ENCODE results near the gene SIN3A. TPM values are rescaled to one million over a fixed set of nuclear protein-coding genes. Genes with fewer than 3 reads are reported as not detected.

Gene SIN3A
- total RNA-seq, 1 donor from 2014 or later: 33.4 TPM

DNA sequence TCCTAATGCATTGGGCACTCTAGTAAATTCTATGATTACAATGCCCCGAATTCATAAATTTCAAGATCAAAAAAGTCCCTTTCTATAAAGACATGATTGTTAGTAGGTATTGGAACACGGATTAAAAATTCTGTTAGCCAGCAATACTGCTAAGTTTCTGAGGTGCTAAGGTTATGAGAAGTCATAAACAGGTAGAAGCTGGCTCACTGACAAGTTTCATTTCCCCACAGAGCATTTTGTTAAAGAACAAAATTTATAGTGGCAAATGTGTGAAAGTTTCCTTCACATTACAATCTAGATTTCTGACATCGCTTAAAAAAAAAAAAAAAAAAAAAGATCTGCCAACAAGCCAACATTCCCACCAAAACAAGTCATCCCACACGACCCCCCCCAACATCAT is 70.7 kb downstream of the SIN3A start:
- DNase-seq (ENCODE audit: low read depth): no peak
- no peak overlapping the region for H3K4me3 ChIP-seq (ENCODE audit: low read depth, low read length)
- TF ChIP-seq, protein P1, sequence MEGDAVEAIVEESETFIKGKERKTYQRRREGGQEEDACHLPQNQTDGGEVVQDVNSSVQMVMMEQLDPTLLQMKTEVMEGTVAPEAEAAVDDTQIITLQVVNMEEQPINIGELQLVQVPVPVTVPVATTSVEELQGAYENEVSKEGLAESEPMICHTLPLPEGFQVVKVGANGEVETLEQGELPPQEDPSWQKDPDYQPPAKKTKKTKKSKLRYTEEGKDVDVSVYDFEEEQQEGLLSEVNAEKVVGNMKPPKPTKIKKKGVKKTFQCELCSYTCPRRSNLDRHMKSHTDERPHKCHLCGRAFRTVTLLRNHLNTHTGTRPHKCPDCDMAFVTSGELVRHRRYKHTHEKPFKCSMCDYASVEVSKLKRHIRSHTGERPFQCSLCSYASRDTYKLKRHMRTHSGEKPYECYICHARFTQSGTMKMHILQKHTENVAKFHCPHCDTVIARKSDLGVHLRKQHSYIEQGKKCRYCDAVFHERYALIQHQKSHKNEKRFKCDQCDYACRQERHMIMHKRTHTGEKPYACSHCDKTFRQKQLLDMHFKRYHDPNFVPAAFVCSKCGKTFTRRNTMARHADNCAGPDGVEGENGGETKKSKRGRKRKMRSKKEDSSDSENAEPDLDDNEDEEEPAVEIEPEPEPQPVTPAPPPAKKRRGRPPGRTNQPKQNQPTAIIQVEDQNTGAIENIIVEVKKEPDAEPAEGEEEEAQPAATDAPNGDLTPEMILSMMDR (conservative IDR thresholded peaks at IDR 0.05; ENCODE audit: low read depth, low read length): no peak

DNA sequence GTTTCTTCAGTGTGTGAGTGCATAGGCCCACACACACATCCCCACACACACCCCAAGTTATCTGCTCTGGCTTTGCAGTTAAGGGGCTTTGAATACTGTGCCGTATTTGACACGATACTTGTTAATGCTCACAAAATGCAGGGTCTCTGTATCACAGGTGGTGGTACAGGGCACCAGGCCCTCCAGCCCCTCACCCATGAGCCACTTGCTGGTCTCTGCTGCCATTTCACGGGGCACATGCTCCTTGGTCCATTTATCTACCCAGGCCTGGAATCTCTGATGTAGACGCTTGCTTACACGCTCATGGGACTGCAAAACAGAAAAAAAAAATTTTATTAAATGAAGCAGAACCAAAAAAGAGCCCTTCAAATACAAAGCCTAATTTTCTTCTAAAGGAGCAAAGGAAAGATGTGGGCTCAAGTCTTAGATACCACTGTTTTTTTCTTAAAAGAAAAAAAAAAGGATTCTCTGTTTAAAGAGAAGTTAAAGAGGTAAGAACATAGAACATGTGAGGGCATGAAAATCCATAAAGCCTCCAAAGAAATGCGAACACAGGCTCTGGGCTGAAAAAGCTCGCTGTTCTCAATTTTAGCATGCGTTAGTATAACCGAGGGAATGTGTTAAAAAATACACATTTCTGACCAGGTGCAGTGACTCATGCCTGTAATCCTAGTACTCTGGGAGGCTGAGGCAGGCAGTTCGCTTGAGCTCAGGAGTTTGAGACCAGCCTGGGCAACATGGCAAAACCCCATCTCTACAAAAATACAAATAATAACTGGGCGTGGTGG is 79.4 kb downstream of the SIN3A start:
- no peak for DNase-seq (ENCODE audit: low read depth)
- TF ChIP-seq, protein P1 (conservative IDR thresholded peaks at IDR 0.05; ENCODE audit: low read depth, low read length): no peak
- H3K4me3 ChIP-seq (ENCODE audit: low read depth, low read length): no peak overlapping the region

DNA sequence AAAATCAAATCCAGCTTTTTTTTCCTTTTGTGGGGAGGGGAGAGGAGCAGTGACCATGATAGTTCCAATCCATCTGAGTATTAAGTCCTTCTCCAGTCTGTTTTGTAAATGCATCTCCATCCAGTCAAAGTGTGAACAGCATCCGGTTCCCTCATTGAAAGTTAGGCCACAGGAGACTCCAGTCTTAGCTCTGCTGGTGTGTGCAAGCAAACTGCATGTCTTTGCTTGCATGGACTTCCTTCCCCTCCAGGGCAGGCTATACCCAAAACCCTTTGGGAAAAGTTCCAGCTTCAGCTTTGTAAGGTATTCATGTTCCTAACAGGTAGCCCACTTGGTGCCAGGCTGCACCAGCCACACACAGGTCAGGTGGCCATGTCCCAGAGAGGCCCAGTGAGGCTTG is 80.0 kb downstream of the SIN3A start:
- TF ChIP-seq, protein P1 (conservative IDR thresholded peaks at IDR 0.05; ENCODE audit: low read depth, low read length): no peak
- no peak for DNase-seq (ENCODE audit: low read depth)
- H3K4me3 ChIP-seq (ENCODE audit: low read depth, low read length): no peak overlapping the region

DNA sequence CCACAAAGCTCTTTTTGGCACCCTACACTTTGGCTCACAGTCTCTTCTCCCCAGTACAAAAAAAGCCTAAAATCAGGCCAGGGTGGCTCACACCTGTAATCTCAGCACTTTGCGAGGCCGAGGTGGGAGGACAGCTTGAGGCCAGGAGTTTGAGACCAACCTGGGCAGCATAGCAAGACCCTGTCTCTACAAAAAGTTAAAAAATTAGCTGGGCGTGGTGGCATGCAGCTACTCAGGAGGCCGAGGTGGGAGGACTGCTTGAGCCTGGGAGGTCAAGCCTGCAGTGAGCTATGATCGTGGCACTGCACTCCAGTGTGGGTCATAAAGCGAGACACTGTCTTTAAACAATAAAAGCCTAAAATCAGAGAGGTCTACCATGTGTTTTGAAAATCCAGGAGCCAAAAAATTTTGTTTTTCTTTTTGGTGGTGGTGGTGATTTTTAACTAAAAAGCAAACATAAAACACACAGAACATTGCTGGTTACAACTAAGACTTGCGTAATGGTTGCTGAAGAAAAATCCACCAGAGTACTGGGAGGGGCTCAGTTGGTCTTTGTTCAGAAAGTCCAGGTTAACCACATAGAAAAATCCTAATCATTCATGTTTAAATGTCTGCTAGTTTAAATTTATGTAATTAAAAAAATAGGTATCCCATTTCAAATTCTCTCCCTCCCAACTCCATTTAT is 81.5 kb downstream of the SIN3A start:
- no peak for DNase-seq (ENCODE audit: low read depth)
- no peak overlapping the region for H3K4me3 ChIP-seq (ENCODE audit: low read depth, low read length)
- TF ChIP-seq, protein P1 (conservative IDR thresholded peaks at IDR 0.05; ENCODE audit: low read depth, low read length): no peak

DNA sequence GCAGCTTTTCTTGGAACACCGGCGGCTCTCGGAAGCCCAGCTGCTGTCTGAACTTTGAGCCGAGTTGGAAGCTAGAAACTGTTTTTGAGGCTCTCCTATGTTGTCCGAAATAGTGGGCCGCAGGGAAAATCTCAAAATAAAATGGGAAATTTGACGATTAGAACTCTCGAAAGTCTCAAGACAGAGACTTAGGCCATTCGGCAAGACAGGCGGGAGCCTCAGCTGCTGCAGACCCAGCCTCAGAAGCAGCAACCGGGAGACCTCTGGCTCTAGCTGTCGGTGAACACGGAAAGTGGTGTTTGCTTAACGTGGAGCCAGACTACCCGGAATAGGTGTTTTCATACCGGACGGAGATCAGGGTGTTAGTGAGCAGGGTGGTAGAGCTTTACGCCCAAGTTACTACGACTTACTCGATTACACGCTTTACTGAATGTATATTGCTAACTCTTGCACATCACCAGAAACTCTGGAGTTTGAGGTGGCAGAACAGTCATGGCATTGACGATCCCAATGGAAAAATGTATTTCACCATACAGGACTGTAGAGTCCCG is 82.7 kb downstream of the SIN3A start:
- DNase-seq (ENCODE audit: low read depth): no peak
- TF ChIP-seq, protein P1 (conservative IDR thresholded peaks at IDR 0.05; ENCODE audit: low read depth, low read length): no peak

DNA sequence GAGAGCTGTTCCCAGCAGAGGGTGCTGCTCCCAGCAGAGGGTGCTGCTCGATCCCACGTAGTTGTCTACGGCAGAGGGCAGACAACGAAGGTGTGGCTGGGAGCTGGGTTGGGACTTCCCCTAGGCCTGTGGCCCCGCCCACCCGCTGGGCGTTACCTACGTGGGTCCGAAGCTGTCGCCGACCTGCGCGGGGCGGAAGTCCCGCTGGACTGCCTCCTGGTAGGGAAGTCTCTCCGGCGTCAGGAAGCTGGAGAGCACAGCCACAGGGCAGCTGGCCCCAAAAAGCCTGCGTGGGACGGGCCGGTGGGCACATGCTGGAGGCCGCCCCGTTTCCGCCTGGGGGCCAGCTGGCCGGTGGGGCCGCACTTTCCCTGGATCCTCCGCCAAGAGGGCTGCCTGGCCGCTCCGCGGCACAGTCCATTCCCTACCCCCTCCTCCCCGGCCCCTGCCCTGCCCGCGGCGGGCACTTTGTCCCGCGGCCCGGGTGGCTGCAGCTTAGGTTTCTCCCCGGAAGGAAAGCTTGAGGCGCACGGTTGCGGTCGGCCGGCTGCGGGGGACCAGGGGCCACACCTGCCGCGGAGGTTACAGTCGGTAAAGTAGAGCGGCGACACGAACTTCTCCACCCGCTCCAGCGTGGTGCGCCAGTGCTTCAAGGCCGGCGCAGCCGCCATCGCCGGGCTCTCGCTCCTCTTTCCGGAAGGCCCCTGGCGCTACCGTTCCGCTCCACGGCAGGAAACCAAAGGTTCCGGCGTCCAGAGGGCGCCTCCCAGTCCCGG is 83.4 kb downstream of the SIN3A start, which contains the start of gene MAN2C1:
Gene MAN2C1, minus strand, starts transcription at position 695 of the 776 bp plus-strand sequence. Its CDS starts 24 bp downstream, at position 671.
- TF ChIP-seq, protein P1 (conservative IDR thresholded peaks at IDR 0.05; ENCODE audit: low read depth, low read length): peak; percentile 75
- peak; percentile 69 for DNase-seq (ENCODE audit: low read depth)
- H3K4me3 ChIP-seq (ENCODE audit: low read depth, low read length): peak within 1 kb of the TSS; percentile 67

More for the DNA sequence above, 82.7 kb downstream of the SIN3A start:
- peak overlapping the region; percentile 67 for H3K4me3 ChIP-seq (ENCODE audit: low read depth, low read length)
